Measurements from ENCODE around the gene MAP2K6. TPM values are rescaled to one million over a fixed set of nuclear protein-coding genes. Genes with fewer than 3 reads are reported as not detected.

MAP2K6 gene
- polyA plus RNA-seq, 1 donor (not counting 4 experiments of a cell fraction or from before 2014, with no cell fraction given) = 0.39 TPM

- Histone ChIP-seq H3K4me3 (ENCODE audit: control insufficient read depth in 2 of 3, extremely low read depth in 1 of 3, insufficient read depth in 2 of 3, low read depth in 1 of 3, low read length in 3 of 3) (no peak overlapping the region), H3K9me1 (ENCODE audit: control insufficient read depth, extremely low read depth, insufficient read depth, low read length) (no peaks in the 10 kb centered on the region), H4K20me1 (ENCODE audit: control insufficient read depth, extremely low read depth, insufficient read depth, low read length) (no peaks in the 10 kb centered on the region), H3K27ac (ENCODE audit: control insufficient read depth, insufficient read depth, low read length) (no peak overlapping the region), H3K4me1 (ENCODE audit: control insufficient read depth, extremely low read depth, insufficient read depth, low read length) (no peaks in the 10 kb centered on the region), H3K36me3 (ENCODE audit: control insufficient read depth in 2 of 2, extremely low read depth in 1 of 2, insufficient read depth in 2 of 2, low read length in 2 of 2) (no peaks in the 10 kb centered on the region), H3K9ac (ENCODE audit: control insufficient read depth, extremely low read depth, insufficient read depth, low read length) (no peak overlapping the region), H3K27me3 (ENCODE audit: control insufficient read depth, extremely low read depth, insufficient read depth, low read length) (no peaks in the 10 kb centered on the region), H2AFZ (ENCODE audit: control insufficient read depth, low read length) (no peak overlapping the region), H3K79me2 (ENCODE audit: control insufficient read depth, insufficient read depth, low read length) (no peaks in the 10 kb centered on the region), H3K4me2 (ENCODE audit: control insufficient read depth, extremely low read depth, insufficient read depth, low read depth, low read length) (no peak overlapping the region), H3K9me3 (ENCODE audit: control insufficient read depth, low read depth, low read length) (no peaks in the 10 kb centered on the region)
- FAIRE-seq (no peak), DNase-seq (ENCODE audit: low read depth, low spot score) (no peak)
- dilution Hi-C loops (cut with MboI; ENCODE audit: extremely low pct_ligation_motif_present, low sequenced_read_pairs) = no loop called here
- no peak for TF ChIP-seq EZH2 (IDR thresholded peaks at IDR 0.05; ENCODE audit: low read length)
- TF ChIP-seq, protein P1, sequence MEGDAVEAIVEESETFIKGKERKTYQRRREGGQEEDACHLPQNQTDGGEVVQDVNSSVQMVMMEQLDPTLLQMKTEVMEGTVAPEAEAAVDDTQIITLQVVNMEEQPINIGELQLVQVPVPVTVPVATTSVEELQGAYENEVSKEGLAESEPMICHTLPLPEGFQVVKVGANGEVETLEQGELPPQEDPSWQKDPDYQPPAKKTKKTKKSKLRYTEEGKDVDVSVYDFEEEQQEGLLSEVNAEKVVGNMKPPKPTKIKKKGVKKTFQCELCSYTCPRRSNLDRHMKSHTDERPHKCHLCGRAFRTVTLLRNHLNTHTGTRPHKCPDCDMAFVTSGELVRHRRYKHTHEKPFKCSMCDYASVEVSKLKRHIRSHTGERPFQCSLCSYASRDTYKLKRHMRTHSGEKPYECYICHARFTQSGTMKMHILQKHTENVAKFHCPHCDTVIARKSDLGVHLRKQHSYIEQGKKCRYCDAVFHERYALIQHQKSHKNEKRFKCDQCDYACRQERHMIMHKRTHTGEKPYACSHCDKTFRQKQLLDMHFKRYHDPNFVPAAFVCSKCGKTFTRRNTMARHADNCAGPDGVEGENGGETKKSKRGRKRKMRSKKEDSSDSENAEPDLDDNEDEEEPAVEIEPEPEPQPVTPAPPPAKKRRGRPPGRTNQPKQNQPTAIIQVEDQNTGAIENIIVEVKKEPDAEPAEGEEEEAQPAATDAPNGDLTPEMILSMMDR (optimal IDR thresholded peaks at IDR 0.05 in 1 of 3, IDR thresholded peaks at IDR 0.05 in 1 of 3, conservative IDR thresholded peaks at IDR 0.05 in 1 of 3; ENCODE audit: extremely low read depth in 1 of 3, insufficient read depth in 2 of 3, low read length in 3 of 3) = no peak
These were observed 166.8 kb downstream of the MAP2K6 start for GRCh38 chr17:69581061-69581961.

- FAIRE-seq = no peak
- TF ChIP-seq, protein P1 (optimal IDR thresholded peaks at IDR 0.05 in 1 of 3, IDR thresholded peaks at IDR 0.05 in 1 of 3, conservative IDR thresholded peaks at IDR 0.05 in 1 of 3; ENCODE audit: extremely low read depth in 1 of 3, insufficient read depth in 2 of 3, low read length in 3 of 3) = no peak
- no peak for TF ChIP-seq EZH2 (IDR thresholded peaks at IDR 0.05; ENCODE audit: low read length)
- H3K4me2 ChIP-seq (ENCODE audit: control insufficient read depth, extremely low read depth, insufficient read depth, low read depth, low read length) = no peak overlapping the region
These were observed 173.8 kb downstream of the MAP2K6 start for GRCh38 chr17:69588316-69588715.

More at GRCh38 chr17:69588316-69588715, 173.8 kb downstream of the MAP2K6 start:
- DNase-seq (ENCODE audit: low read depth, low spot score) = no peak
- no peaks in the 10 kb centered on the region for H3K79me2 ChIP-seq (ENCODE audit: control insufficient read depth, insufficient read depth, low read length)
- H3K27ac ChIP-seq (ENCODE audit: control insufficient read depth, insufficient read depth, low read length) = no peak overlapping the region
- H4K20me1 ChIP-seq (ENCODE audit: control insufficient read depth, extremely low read depth, insufficient read depth, low read length) = no peaks in the 10 kb centered on the region
- H3K4me1 ChIP-seq (ENCODE audit: control insufficient read depth, extremely low read depth, insufficient read depth, low read length) = no peaks in the 10 kb centered on the region
- H3K27me3 ChIP-seq (ENCODE audit: control insufficient read depth, extremely low read depth, insufficient read depth, low read length) = no peaks in the 10 kb centered on the region
- H3K9me3 ChIP-seq (ENCODE audit: control insufficient read depth, low read depth, low read length) = no peaks in the 10 kb centered on the region
- dilution Hi-C loops (cut with MboI; ENCODE audit: extremely low pct_ligation_motif_present, low sequenced_read_pairs) = no loop called here
- no peaks in the 10 kb centered on the region for H3K36me3 ChIP-seq (ENCODE audit: control insufficient read depth in 2 of 2, extremely low read depth in 1 of 2, insufficient read depth in 2 of 2, low read length in 2 of 2)
- H3K9me1 ChIP-seq (ENCODE audit: control insufficient read depth, extremely low read depth, insufficient read depth, low read length) = no peaks in the 10 kb centered on the region
- no peak overlapping the region for H3K4me3 ChIP-seq (ENCODE audit: control insufficient read depth in 2 of 3, extremely low read depth in 1 of 3, insufficient read depth in 2 of 3, low read depth in 1 of 3, low read length in 3 of 3)
- no peak overlapping the region for H2AFZ ChIP-seq (ENCODE audit: control insufficient read depth, low read length)
- no peak overlapping the region for H3K9ac ChIP-seq (ENCODE audit: control insufficient read depth, extremely low read depth, insufficient read depth, low read length)

Measured in keratinocyte (primary cell).